Nephron progenitor cell (in vitro differentiated cells): ENCODE results near the gene RFX1.

Source experiments
- DNase-seq: peaks from one replicate; pipeline ENCODE4 v3.0.0; 2021
- H3K27ac Mint-ChIP-seq: 2 replicates; pipeline ENCODE4 v1.8.0; 2021; ENCODE audit warnings: mild to moderate bottlenecking, moderate library complexity, mixed read lengths
- H3K27me3 Mint-ChIP-seq: 2 replicates; pipeline ENCODE4 v1.8.0; 2021; ENCODE audit warnings: mild to moderate bottlenecking, low read depth, mixed read lengths; ENCODE audit not compliant: poor library complexity
- H3K36me3 Mint-ChIP-seq: 2 replicates; pipeline ENCODE4 v1.8.0; 2021; ENCODE audit warnings: low read depth, mixed read lengths
- H3K4me1 Mint-ChIP-seq: 2 replicates; pipeline ENCODE4 v1.8.0; 2021; ENCODE audit warnings: mixed read lengths
- H3K4me3 Mint-ChIP-seq: 2 replicates; pipeline ENCODE4 v1.8.0; 2021; ENCODE audit warnings: mild to moderate bottlenecking, moderate library complexity, mixed read lengths
- H3K9me3 Mint-ChIP-seq: 2 replicates; pipeline ENCODE4 v1.8.0; 2021; ENCODE audit warnings: mild to moderate bottlenecking, moderate library complexity, mixed read lengths
- CTCF ChIP-seq: fragments of 200-600 bp; sonication (generic); IDR thresholded peaks from 2 replicates; pipeline ENCODE4 v1.5.0; 2021; ENCODE audit warnings: antibody characterized with exemption

The RFX1 gene

GRCh38 chr19:13999085-13999484 lies 7.0 kb downstream of the RFX1 start:
- no peak overlapping the region for H3K4me3 Mint-ChIP-seq
- no peak for TF ChIP-seq CTCF
- peaks cover 33% of the 10 kb centered on the region for H3K36me3 Mint-ChIP-seq
- H3K27me3 Mint-ChIP-seq: no peaks in the 10 kb centered on the region
- H3K4me1 Mint-ChIP-seq: peaks cover 23% of the 10 kb centered on the region
- peaks cover 25% of the 10 kb centered on the region for H3K9me3 Mint-ChIP-seq
- no peak overlapping the region for H3K27ac Mint-ChIP-seq
- DNase-seq: no peak

GRCh38 chr19:13998426-13998825 lies 7.7 kb downstream of the RFX1 start:
- H3K27ac Mint-ChIP-seq: no peak overlapping the region

GRCh38 chr19:13997631-13997962 lies 8.5 kb downstream of the RFX1 start:
- Mint-ChIP-seq H3K27ac (no peak overlapping the region), H3K4me3 (no peak overlapping the region), H3K36me3 (peaks cover 33% of the 10 kb centered on the region), H3K9me3 (peaks cover 25% of the 10 kb centered on the region), H3K4me1 (peaks cover 13% of the 10 kb centered on the region), H3K27me3 (no peaks in the 10 kb centered on the region)
- no peak for DNase-seq
- no peak for TF ChIP-seq CTCF

More at GRCh38 chr19:13998426-13998825, 7.7 kb downstream of the RFX1 start:
- TF ChIP-seq CTCF: no peak
- Mint-ChIP-seq H3K9me3 (peaks cover 25% of the 10 kb centered on the region), H3K4me3 (no peak overlapping the region), H3K4me1 (peaks cover 21% of the 10 kb centered on the region), H3K27me3 (no peaks in the 10 kb centered on the region), H3K36me3 (peaks cover 33% of the 10 kb centered on the region)
- DNase-seq: no peak

GRCh38 chr19:13996928-13997630 lies 9.0 kb downstream of the RFX1 start:
- no peak for DNase-seq
- no peak overlapping the region for H3K4me3 Mint-ChIP-seq
- peaks cover 7% of the 10 kb centered on the region for H3K4me1 Mint-ChIP-seq
- H3K9me3 Mint-ChIP-seq: peaks cover 25% of the 10 kb centered on the region
- H3K36me3 Mint-ChIP-seq: peaks cover 37% of the 10 kb centered on the region
- TF ChIP-seq CTCF: no peak
- H3K27ac Mint-ChIP-seq: no peak overlapping the region
- H3K27me3 Mint-ChIP-seq: no peaks in the 10 kb centered on the region

GRCh38 chr19:13995878-13996765 lies 10.0 kb downstream of the RFX1 start:
- no peak for TF ChIP-seq CTCF
- no peak overlapping the region for H3K4me3 Mint-ChIP-seq

More at GRCh38 chr19:13995878-13996765, 10.0 kb downstream of the RFX1 start:
- Mint-ChIP-seq H3K4me1 (peaks cover 7% of the 10 kb centered on the region), H3K27me3 (no peaks in the 10 kb centered on the region), H3K36me3 (peaks cover 39% of the 10 kb centered on the region), H3K9me3 (peaks cover 24% of the 10 kb centered on the region), H3K27ac (no peak overlapping the region)
- no peak for DNase-seq
